Stimulated activated naive CD4-positive, alpha-beta T cell (primary cell): ENCODE results near the gene KLHL22.

Experiments used
- DNase-seq, 6 experiments: peaks; one replicate each; lab custom pipeline; 2025; lab: John Stamatoyannopoulos, UW

The KLHL22 gene

GRCh38 chr22:20433191-20433590 is 62.4 kb downstream of the KLHL22 start:
- DNase-seq, result no peak

GRCh38 chr22:20432244-20432686 is 63.3 kb downstream of the KLHL22 start:
- no peak for DNase-seq

GRCh38 chr22:20431511-20432192 is 63.9 kb downstream of the KLHL22 start:
- no peak for DNase-seq

- DNase-seq, result peak; percentile 28 to 61 (median 42)
These were observed 64.7 kb downstream of the KLHL22 start for GRCh38 chr22:20430720-20431510.

GRCh38 chr22:20430101-20430719 is 65.4 kb downstream of the KLHL22 start:
- DNase-seq, result peak in 2 of 6 experiments; percentile 23 to 48

- DNase-seq, result peak; percentile 53 to 90 (median 80)
These were observed 66.1 kb downstream of the KLHL22 start for GRCh38 chr22:20429254-20430100.

GRCh38 chr22:20428496-20429253 is 66.9 kb downstream of the KLHL22 start:
- no peak for DNase-seq

GRCh38 chr22:20427945-20428417 is 67.6 kb downstream of the KLHL22 start:
- no peak for DNase-seq

- no peak for DNase-seq
These were observed 68.3 kb downstream of the KLHL22 start for GRCh38 chr22:20427104-20427944.

- no peak for DNase-seq
These were observed 69.4 kb downstream of the KLHL22 start for GRCh38 chr22:20426259-20426615.

- DNase-seq, result no peak
These were observed 69.9 kb downstream of the KLHL22 start for GRCh38 chr22:20425566-20426258.

GRCh38 chr22:20424932-20425565 is 70.5 kb downstream of the KLHL22 start:
- peak in 1 of 6 experiments; percentile 30 for DNase-seq

- no peak for DNase-seq
These were observed 71.0 kb downstream of the KLHL22 start for GRCh38 chr22:20424568-20424931.

- no peak for DNase-seq
These were observed 71.6 kb downstream of the KLHL22 start for GRCh38 chr22:20423906-20424551.

- DNase-seq, result no peak
These were observed 72.3 kb downstream of the KLHL22 start for GRCh38 chr22:20423008-20423905.

- no peak for DNase-seq
These were observed 73.2 kb downstream of the KLHL22 start for GRCh38 chr22:20422271-20423007.

- DNase-seq, result no peak
These were observed 74.1 kb downstream of the KLHL22 start for GRCh38 chr22:20421507-20421874.
